ENCODE results near the gene ZNF518B.
"Not testable (repeated sequence)": the region's sequence is repeated elsewhere in the genome, so short reads cannot be mapped to it uniquely, and the experiment has no call there.

ZNF518B gene

DNA sequence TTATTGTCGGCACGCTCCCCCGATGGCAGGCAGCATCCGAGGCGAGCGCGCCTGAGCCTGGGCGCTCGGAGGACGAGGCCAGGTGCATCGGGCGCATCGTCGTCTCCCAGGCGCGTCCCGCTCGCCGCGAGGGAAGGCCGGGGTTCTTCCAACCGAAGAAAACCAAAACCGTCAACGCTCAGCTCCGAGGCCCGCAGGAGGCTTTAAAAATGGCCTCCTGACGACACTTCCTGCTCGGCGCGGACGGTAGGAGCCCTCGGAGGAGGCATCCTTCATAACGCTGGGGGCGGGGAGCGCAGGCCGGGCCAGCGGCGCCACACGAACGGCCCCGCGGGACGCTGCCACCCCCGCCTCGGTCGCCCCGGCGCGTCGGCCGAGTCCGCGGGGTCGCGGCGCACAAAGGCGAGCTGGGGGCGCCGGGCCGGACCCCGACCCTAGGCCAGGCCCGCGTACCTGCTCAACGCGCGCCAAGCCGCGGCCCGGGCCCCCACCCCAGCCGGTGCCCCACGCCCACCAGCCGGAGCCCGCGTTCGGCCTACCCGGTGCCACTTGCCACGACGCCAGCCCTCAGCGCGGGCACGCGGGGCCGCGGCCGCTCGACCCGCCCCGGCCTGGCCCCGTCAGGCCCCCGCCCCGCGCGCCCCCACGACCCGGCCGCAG lies 501 bp downstream of the ZNF518B start:
- no peak for DNase-seq

DNA sequence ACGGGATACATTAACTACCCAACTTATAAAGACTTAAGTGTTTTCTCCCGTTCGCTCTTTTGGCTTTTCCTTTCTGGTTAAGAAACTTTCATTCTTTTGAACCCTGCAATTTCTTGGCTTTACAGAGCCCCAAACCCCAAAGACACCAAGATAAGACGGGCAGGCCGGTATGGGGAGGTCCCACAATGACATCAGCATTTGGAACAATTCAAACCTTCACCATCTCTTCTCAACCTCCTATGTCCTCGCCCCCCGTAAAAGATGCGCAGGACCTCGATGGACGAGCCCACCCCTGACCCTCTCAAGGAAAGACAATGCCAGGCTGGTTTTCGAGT lies 999 bp downstream of the ZNF518B start:
- no peak for DNase-seq

- DNase-seq, result no peak
Observed at GRCh38 chr4:10455133-10455532, 2.1 kb downstream of the ZNF518B start.

GRCh38 chr4:10454726-10455125 lies 2.5 kb downstream of the ZNF518B start:
- no peak for DNase-seq

DNA sequence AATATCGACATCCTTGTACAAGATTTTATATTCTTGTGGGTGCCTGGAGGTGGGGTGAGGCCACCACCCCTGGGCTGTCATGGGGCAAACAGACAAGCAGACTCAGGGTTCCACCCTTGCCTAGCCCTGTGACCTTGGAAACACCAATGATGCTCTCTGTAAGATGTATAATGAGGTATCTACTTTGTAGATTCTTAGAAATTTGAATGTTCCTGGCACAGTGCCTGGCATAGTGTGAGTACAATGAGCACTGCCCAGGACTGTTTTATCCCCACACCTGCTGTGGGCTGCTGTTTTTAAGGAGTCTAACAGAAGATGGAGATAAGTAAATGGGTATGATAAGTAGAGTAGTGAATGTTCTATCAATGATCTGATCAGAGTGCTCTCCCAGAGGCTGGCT lies 3.1 kb downstream of the ZNF518B start:
- no peak for DNase-seq

DNA sequence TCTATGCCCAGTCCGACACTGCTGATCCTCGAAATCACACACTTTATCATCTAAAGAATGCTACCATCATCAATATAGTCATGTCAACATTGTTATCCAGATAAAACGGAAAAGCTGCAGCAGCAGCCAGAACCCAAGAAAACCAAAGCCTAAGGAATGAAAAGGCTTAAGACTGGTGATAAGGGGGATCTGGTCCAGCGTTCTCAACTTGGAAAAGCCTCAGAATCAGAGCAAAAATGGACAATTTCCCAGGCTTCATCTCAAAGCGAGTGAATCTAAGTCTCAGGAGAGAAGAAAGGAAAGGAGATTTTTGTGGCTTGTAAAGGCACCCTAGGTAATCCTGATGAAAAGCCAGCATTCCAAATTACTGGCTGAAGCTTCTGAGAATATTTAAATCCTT lies 8.2 kb downstream of the ZNF518B start:
- DNase-seq, result no peak

DNA sequence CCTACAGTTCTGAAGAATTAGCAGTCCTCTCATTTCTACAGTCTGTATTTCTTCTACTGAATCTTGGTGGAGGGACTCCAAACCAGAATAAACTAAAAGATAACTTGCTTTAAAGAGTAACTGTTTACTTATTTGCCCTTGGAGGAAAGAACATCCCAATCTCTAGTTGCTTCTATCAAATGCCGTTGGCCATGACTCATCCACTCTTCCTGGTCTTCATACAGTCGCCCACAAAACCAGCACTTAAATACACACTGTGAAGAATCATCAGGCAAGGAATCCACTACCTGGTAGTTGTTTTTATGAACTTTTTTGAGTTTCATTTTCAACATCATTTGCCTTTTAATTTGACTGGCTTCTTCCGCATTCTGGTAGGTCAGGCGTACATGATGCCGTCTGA lies 14.2 kb downstream of the ZNF518B start:
- no peak for DNase-seq

GRCh38 chr4:10441512-10441911 lies 15.7 kb downstream of the ZNF518B start:
- DNase-seq, result no peak

GRCh38 chr4:10438924-10439323 lies 18.3 kb downstream of the ZNF518B start:
- no peak for DNase-seq

DNA sequence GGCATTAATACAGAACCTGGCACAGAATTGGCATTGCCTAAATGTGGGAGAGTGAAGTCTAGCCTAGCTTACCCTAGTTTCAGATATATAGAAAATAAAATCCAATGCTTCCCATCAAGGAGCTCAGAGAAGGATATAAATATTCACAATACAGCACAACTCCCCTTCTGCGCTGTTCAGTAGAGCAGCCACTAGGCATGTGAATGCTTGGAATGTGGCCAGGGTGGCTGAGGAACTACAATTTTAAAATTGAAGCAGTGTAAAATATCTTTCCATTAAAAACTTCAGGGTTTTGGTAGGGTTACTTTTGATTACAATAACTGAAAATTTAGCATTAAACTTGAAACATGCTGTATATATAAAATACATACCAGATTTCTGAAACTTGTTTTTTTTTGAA lies 19.5 kb downstream of the ZNF518B start:
- DNase-seq, result no peak

GRCh38 chr4:10427680-10428079 lies 29.5 kb downstream of the ZNF518B start:
- not testable (repeated sequence) for DNase-seq

DNA sequence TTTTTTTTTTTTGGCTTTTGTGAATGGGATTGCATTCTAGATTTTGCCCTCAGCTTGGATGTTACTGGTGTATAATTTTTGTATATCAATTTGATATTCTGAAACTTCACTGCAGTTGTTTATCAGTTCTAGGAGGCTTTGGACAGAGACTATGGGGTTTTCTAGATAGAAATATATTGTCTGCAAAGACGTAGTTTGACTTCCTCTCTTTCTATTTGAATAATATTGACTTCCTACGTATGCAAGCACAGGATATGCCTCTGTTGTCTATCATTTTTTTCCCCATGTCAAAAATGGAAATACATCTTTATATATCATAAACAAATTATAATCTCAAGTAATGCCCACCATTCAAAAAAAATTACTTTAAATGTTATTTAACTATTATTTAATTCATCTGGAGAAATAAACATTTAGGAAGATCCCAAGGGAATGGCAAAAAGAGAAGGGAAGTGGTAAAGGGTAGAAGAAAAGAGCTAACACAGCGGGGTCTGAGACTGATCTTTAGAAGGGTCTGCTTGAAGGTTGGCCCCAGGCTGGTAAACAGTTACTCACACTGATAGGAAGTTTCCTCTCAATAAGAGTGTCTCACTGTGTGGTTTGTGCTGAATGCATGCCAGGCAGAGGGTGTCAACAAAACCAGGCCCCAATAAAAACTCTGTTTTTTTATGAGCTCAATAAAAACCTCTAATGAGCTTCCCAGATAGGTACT lies 35.7 kb downstream of the ZNF518B start:
- no peak for DNase-seq

GRCh38 chr4:10417740-10418139 lies 39.5 kb downstream of the ZNF518B start:
- no peak for DNase-seq

DNA sequence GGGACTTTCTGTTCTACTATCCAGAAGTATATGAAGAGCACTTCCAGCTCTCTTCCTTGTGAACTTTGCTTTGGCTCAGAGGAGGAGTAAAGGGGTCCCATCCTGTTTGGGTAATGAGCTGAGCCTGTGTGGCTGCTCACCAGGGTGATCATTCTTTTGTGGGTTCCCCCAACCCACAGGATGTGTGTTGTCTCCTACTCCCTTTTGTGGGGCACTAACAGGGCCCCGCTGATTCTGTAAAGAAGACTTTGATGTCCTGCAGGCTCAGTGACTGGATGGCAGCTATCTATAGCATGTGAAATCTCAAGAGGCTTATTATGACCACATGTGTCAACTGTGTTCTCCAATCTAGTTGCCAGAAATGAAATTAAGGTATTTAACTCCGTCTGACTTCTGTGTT lies 40.8 kb downstream of the ZNF518B start:
- peak; percentile 52 for DNase-seq

- no peak for DNase-seq
Observed at GRCh38 chr4:10413177-10413576, 44.0 kb downstream of the ZNF518B start.

GRCh38 chr4:10405672-10406071 lies 51.6 kb downstream of the ZNF518B start:
- DNase-seq, result no peak

- DNase-seq, result peak; percentile 19
Observed at GRCh38 chr4:10403633-10404445, 53.4 kb downstream of the ZNF518B start.

GRCh38 chr4:10395971-10396580 lies 61.1 kb downstream of the ZNF518B start:
- DNase-seq, result no peak
